Mesendoderm (in vitro differentiated cells): Measurements from ENCODE around the gene EPN2.

ENCODE experiments used
- DNase-seq: peaks from one replicate; pipeline ENCODE4 v3.0.0; 2013
- H2AK5ac ChIP-seq: 2 replicates; pipeline ENCODE4 v1.6.1; 2013; ENCODE audit warnings: low read length, inconsistent platforms
- H2BK120ac ChIP-seq: 2 replicates; pipeline ENCODE4 v1.6.1; 2013; ENCODE audit warnings: low read depth, mild to moderate bottlenecking, low read length, moderate library complexity, mixed read lengths
- H2BK15ac ChIP-seq: replicated peaks from 2 replicates; pipeline ENCODE4 v1.6.1; 2013; ENCODE audit warnings: low read depth, mild to moderate bottlenecking, moderate library complexity
- H2BK5ac ChIP-seq: 2 replicates; pipeline ENCODE4 v1.6.1; 2013; ENCODE audit warnings: low read length, inconsistent platforms
- H3K18ac ChIP-seq: 2 replicates; pipeline ENCODE4 v1.6.1; 2013; ENCODE audit warnings: mild to moderate bottlenecking, low read length, mixed read lengths
- H3K23ac ChIP-seq: one replicate; pipeline ENCODE4 v1.6.1; 2013; ENCODE audit warnings: low read length
- H3K27ac ChIP-seq: 2 replicates; pipeline ENCODE4 v1.5.1; 2013; ENCODE audit warnings: low read depth, mild to moderate bottlenecking, inconsistent platforms, low read length, moderate library complexity
- H3K27me3 ChIP-seq: 2 replicates; pipeline ENCODE4 v1.6.1; 2013; ENCODE audit warnings: low read length, control low read depth, mild to moderate bottlenecking, inconsistent platforms; ENCODE audit not compliant: insufficient read depth, poor library complexity
- H3K36me3 ChIP-seq: 2 replicates; pipeline ENCODE4 v1.6.1; 2013; ENCODE audit warnings: low read length, inconsistent platforms; ENCODE audit not compliant: control insufficient read depth, insufficient read depth
- H3K4ac ChIP-seq: one replicate; pipeline ENCODE4 v1.6.1; 2013; ENCODE audit warnings: low read depth, mild to moderate bottlenecking, low read length, moderate library complexity
- H3K4me1 ChIP-seq: 2 replicates; pipeline ENCODE4 v1.6.1; 2013; ENCODE audit warnings: low read depth, low read length, inconsistent platforms; ENCODE audit not compliant: control insufficient read depth
- H3K4me2 ChIP-seq: 2 replicates; pipeline ENCODE4 v1.6.1; 2013; ENCODE audit warnings: low read length
- H3K4me3 ChIP-seq: 2 replicates; pipeline ENCODE4 v1.5.1; 2013; ENCODE audit warnings: mild to moderate bottlenecking, low read length
- H3K56ac ChIP-seq: one replicate; pipeline ENCODE4 v1.6.1; 2013; ENCODE audit warnings: low read length
- H3K79me1 ChIP-seq: 2 replicates; pipeline ENCODE4 v1.6.1; 2013; ENCODE audit warnings: low read length, inconsistent platforms
- H3K79me2 ChIP-seq: 2 replicates; pipeline ENCODE4 v1.6.1; 2013; ENCODE audit warnings: mild to moderate bottlenecking, low read length; ENCODE audit not compliant: control insufficient read depth, insufficient read depth
- H3K9ac ChIP-seq: 2 replicates; pipeline ENCODE4 v1.6.1; 2013; ENCODE audit warnings: low read length, inconsistent platforms
- H4K5ac ChIP-seq: one replicate; pipeline ENCODE4 v1.6.1; 2013; ENCODE audit warnings: low read length
- H4K8ac ChIP-seq: one replicate; pipeline ENCODE4 v1.6.1; 2013; ENCODE audit warnings: low read depth, mild to moderate bottlenecking, control low read depth, low read length, moderate library complexity
- WGBS: extraction: QIAGEN DNeasy Blood & Tissue Kit; methylation state at CpG from one replicate; pipeline ENCODE4 v1.1.7; 2013; ENCODE audit warnings: low lambda C conversion rate, missing lambda C conversion rate; ENCODE audit not compliant: insufficient coverage; ENCODE audit errors: extremely low coverage; 5-methylcytosine and 5-hydroxymethylcytosine counted together

Gene EPN2

DNA sequence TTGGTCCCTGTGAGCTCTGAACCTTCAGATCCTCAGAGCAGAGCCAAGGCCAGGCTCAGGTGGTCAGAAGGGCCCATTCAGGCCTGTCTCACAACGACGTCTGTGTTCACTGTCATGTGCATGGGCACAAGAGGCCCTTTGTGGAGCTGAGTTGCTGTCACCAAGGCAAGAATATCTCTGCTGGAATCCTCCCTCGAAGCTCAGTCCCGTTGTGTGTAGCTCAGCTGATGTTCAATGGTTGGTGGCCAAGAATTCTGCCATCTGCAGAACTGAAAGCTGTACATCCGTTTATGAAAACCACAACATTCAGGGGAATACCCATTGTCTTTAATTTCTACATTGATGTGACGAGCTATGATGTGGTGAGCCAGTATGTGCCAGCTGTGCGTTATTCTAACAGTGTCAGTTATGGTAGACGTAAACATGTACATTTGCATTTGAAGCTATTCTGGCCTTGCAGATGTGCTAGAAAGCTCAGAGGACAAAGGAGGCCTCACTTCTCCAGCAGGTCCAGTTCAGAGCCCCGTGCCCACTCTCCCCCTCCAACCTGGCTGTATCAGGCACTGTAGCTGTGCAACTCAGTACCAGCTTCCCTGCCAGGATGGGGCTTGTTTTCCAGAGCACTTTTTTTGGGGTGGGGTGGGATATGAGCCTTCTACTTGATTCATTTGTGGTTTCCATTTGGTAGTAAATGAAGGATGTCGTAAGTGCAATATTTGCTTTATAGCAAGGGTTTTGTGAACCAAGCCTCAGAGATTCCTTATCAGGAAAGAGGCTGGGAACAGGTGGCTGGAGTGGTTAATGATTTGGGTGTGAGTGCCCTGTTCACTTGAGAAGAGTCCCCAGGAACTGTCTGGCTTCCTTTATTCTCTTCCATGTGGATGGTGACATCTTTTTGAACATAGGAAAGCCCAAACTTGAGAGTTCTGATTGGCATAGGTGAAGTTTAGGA is 69.3 kb downstream of the EPN2 start:
- DNase-seq, result no peak
- H2BK15ac ChIP-seq, result no peak overlapping the region
- H3K4me1 ChIP-seq, result no peaks in the 10 kb centered on the region
- no peak overlapping the region for H2BK5ac ChIP-seq
- no peak overlapping the region for H3K4me2 ChIP-seq
- no CpG with 5 or more reads among the region's 10 CpGs for WGBS
- no peaks in the 10 kb centered on the region for H3K27me3 ChIP-seq
- peaks cover 10% of the 10 kb centered on the region for H3K79me1 ChIP-seq
- H3K79me2 ChIP-seq, result no peaks in the 10 kb centered on the region
- H4K5ac ChIP-seq, result no peak overlapping the region
- H3K56ac ChIP-seq, result no peak overlapping the region
- H3K4me3 ChIP-seq, result no peak overlapping the region
- no peak overlapping the region for H4K8ac ChIP-seq
- H3K36me3 ChIP-seq, result no peaks in the 10 kb centered on the region
- no peak overlapping the region for H3K4ac ChIP-seq
- no peak overlapping the region for H3K23ac ChIP-seq
- no peak overlapping the region for H3K9ac ChIP-seq
- H3K18ac ChIP-seq, result no peak overlapping the region
- no peak overlapping the region for H3K27ac ChIP-seq
- H2AK5ac ChIP-seq, result no peak overlapping the region
- H2BK120ac ChIP-seq, result no peak overlapping the region

DNA sequence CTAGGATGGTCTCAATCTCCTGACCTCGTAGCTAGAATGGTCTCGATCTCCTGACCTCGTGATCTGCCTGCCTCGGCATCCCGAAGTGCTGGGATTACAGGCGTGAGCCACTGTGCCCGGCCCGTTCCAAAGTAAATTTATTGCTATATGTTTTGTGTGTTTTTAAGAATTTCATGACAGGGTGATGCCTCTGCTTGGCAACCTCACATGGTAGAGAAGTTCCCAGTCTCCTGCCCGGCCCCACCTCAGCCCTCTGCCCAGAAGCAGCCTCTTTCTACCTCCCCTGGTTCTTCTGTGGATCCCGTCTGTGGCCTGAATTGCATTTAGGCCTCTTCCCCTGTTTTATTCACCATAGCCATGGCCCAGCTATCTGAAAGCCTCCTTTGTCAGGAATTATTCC is 70.4 kb downstream of the EPN2 start:
- H3K4me3 ChIP-seq, result no peak overlapping the region
- no peak overlapping the region for H3K56ac ChIP-seq
- no peaks in the 10 kb centered on the region for H3K79me2 ChIP-seq
- no peak for DNase-seq
- no peak overlapping the region for H2BK120ac ChIP-seq
- no peak overlapping the region for H4K8ac ChIP-seq
- no CpG with 5 or more reads among the region's 10 CpGs for WGBS
- no peak overlapping the region for H2AK5ac ChIP-seq
- H2BK5ac ChIP-seq, result no peak overlapping the region
- no peak overlapping the region for H3K9ac ChIP-seq
- H3K23ac ChIP-seq, result no peak overlapping the region
- H3K27me3 ChIP-seq, result no peaks in the 10 kb centered on the region
- H3K36me3 ChIP-seq, result peaks cover 5% of the 10 kb centered on the region
- H3K79me1 ChIP-seq, result peaks cover 8% of the 10 kb centered on the region
- no peak overlapping the region for H3K27ac ChIP-seq
- no peaks in the 10 kb centered on the region for H3K4me1 ChIP-seq
- no peak overlapping the region for H2BK15ac ChIP-seq
- H3K4me2 ChIP-seq, result no peak overlapping the region
- H4K5ac ChIP-seq, result no peak overlapping the region
- H3K4ac ChIP-seq, result no peak overlapping the region
- no peak overlapping the region for H3K18ac ChIP-seq

DNA sequence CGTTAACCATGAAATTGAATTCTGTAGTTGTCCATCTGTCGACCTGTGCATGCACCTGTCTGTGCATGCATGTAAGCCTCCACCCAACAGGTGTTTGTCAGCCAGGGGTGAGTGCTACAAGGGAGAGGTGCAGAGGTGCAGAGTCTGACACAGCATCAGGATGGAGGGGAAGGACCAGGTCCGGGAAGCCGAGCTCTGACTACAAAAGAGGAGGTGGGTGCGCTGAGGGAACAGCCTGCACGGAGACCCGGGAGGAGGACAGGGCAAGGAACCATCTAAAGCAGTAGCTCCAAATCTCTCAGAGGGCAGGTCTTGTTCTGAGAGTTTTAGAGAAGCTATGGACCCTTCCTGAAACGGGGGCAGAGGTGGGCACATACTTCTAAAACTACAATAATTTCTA is 71.2 kb downstream of the EPN2 start:
- no peak overlapping the region for H3K56ac ChIP-seq
- no peak overlapping the region for H3K9ac ChIP-seq
- H3K27ac ChIP-seq, result no peak overlapping the region
- no peak overlapping the region for H4K5ac ChIP-seq
- no peaks in the 10 kb centered on the region for H3K79me2 ChIP-seq
- peaks cover 8% of the 10 kb centered on the region for H3K79me1 ChIP-seq
- H3K27me3 ChIP-seq, result no peaks in the 10 kb centered on the region
- H3K23ac ChIP-seq, result no peak overlapping the region
- no peak overlapping the region for H2BK15ac ChIP-seq
- H3K18ac ChIP-seq, result no peak overlapping the region
- no peak overlapping the region for H2BK120ac ChIP-seq
- H3K4me1 ChIP-seq, result no peaks in the 10 kb centered on the region
- no CpG with 5 or more reads among the region's 8 CpGs for WGBS
- H4K8ac ChIP-seq, result no peak overlapping the region
- H3K4me3 ChIP-seq, result no peak overlapping the region
- H3K4me2 ChIP-seq, result no peak overlapping the region
- H2BK5ac ChIP-seq, result no peak overlapping the region
- no peak overlapping the region for H3K4ac ChIP-seq
- no peak for DNase-seq
- no peak overlapping the region for H2AK5ac ChIP-seq
- peaks cover 7% of the 10 kb centered on the region for H3K36me3 ChIP-seq

DNA sequence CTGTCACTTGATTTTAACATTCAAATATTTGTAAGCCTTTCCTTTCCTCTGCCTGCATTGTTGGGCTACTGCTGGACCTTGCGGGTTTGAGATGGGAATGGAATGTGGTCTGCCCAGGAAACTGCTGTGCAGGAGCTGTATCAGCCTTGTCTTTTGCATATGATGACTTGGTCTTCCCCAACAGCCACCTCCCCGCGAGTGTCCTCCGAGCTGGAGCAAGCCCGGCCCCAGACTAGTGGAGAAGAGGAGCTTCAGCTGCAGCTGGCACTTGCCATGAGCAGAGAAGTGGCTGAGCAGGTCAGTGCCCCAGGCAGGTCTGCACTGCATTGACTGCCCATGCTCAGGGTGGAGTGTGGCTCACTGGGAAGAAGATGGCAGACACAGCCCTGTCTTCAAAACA is 72.5 kb downstream of the EPN2 start:
- peaks cover 4% of the 10 kb centered on the region for H3K79me1 ChIP-seq
- H4K5ac ChIP-seq, result no peak overlapping the region
- no peak overlapping the region for H2BK15ac ChIP-seq
- WGBS, result no CpG with 5 or more reads among the region's 5 CpGs
- H3K23ac ChIP-seq, result no peak overlapping the region
- no peak overlapping the region for H2AK5ac ChIP-seq
- H3K79me2 ChIP-seq, result no peaks in the 10 kb centered on the region
- H3K9ac ChIP-seq, result no peak overlapping the region
- no peak overlapping the region for H4K8ac ChIP-seq
- H3K4me3 ChIP-seq, result no peak overlapping the region
- no peaks in the 10 kb centered on the region for H3K27me3 ChIP-seq
- no peak overlapping the region for H3K18ac ChIP-seq
- H3K4ac ChIP-seq, result no peak overlapping the region
- H2BK5ac ChIP-seq, result no peak overlapping the region
- H3K4me2 ChIP-seq, result no peak overlapping the region
- no peak overlapping the region for H3K27ac ChIP-seq
- peak; percentile 34 for DNase-seq
- H3K4me1 ChIP-seq, result no peaks in the 10 kb centered on the region
- H3K56ac ChIP-seq, result no peak overlapping the region
- H3K36me3 ChIP-seq, result peaks cover 7% of the 10 kb centered on the region
- H2BK120ac ChIP-seq, result no peak overlapping the region

DNA sequence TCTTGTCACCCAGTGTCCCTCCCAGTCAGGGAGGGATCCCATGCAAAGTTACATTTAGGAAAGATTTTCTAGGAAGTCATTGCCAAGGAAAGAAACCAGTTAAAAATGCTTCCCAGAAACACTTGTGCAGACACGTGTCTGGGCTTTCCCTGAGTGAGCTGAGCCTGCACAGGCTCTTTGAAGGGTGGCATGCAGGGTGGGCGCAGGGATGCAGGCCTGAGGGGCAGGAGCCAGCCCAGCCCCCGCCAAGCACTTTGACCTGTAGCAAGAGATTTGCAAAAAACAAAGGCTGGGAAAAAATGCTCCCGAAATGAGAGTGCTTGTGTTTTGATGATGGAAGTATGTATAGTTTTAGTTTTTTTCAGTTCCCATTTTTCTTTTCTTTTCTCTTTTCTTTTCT is 73.0 kb downstream of the EPN2 start:
- Histone ChIP-seq H3K4ac (no peak overlapping the region), H2BK15ac (no peak overlapping the region), H3K79me2 (no peaks in the 10 kb centered on the region), H3K4me3 (no peak overlapping the region), H4K5ac (no peak overlapping the region), H2BK5ac (no peak overlapping the region), H3K36me3 (peaks cover 7% of the 10 kb centered on the region), H2BK120ac (no peak overlapping the region), H3K27me3 (no peaks in the 10 kb centered on the region), H3K9ac (no peak overlapping the region), H3K23ac (no peak overlapping the region), H3K4me2 (no peak overlapping the region), H4K8ac (no peak overlapping the region), H3K18ac (no peak overlapping the region), H3K4me1 (no peaks in the 10 kb centered on the region), H3K79me1 (peaks cover 3% of the 10 kb centered on the region), H2AK5ac (no peak overlapping the region), H3K27ac (no peak overlapping the region), H3K56ac (no peak overlapping the region)
- WGBS, result no CpG with 5 or more reads among the region's 4 CpGs
- no peak for DNase-seq

DNA sequence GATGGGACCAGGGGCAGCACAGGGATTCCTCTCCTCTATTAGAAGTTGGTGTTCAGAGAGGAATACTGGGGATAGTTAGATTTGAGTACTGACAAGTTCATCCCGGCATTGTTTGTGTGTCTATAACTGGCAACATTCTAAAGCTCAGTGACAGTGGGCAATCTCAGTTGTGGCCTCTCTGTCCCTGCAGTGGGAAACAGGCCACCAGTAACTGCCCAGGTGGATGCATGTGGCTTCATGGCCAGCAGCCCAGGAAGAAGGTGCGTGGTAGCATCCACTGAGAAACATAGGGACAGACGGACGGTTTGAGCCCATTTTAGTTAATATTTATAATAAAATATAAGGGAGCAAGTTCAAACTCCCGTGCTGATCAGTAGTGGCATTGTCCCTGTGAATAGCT is 73.8 kb downstream of the EPN2 start:
- WGBS, result no CpG with 5 or more reads among the region's 5 CpGs

More for the DNA sequence above, 73.8 kb downstream of the EPN2 start:
- H3K36me3 ChIP-seq, result peaks cover 7% of the 10 kb centered on the region
- no peaks in the 10 kb centered on the region for H3K27me3 ChIP-seq
- no peak overlapping the region for H3K4me3 ChIP-seq
- no peak overlapping the region for H2AK5ac ChIP-seq
- H2BK5ac ChIP-seq, result no peak overlapping the region
- H3K4ac ChIP-seq, result no peak overlapping the region
- no peak overlapping the region for H3K56ac ChIP-seq
- H3K4me2 ChIP-seq, result no peak overlapping the region
- peaks cover 3% of the 10 kb centered on the region for H3K79me1 ChIP-seq
- no peak overlapping the region for H3K27ac ChIP-seq
- no peak overlapping the region for H4K8ac ChIP-seq
- H3K18ac ChIP-seq, result no peak overlapping the region
- no peak overlapping the region for H2BK120ac ChIP-seq
- no peak overlapping the region for H2BK15ac ChIP-seq
- no peak overlapping the region for H3K23ac ChIP-seq
- no peak for DNase-seq
- no peak overlapping the region for H3K9ac ChIP-seq
- no peaks in the 10 kb centered on the region for H3K79me2 ChIP-seq
- no peaks in the 10 kb centered on the region for H3K4me1 ChIP-seq
- no peak overlapping the region for H4K5ac ChIP-seq
